Transverse colon (tissue), 3 donors: ENCODE data around the gene PNISR.

Experiments
- POLR2A ChIP-seq: fragments of 450-650 bp; IDR thresholded peaks from one replicate; pipeline ENCODE4 v1.6.1; 2016; ENCODE audit warnings: antibody characterized with exemption, mild to moderate bottlenecking, moderate library complexity
- TF ChIP-seq, protein P1 (sequence below), 5 experiments: fragments of 200-600 bp in 3 of 5; fragments of 450-650 bp in 2 of 5; sonication (generic) in 3 of 5; IDR thresholded peaks; 1 replicate in 2 of 5; 2 replicates in 3 of 5; pipeline ENCODE4 v1.5.1; 2016 to 2017; ENCODE audit warnings: antibody characterized with exemption in 5 of 5, inconsistent platforms in 3 of 5, mild to moderate bottlenecking in 2 of 5, moderate library complexity in 1 of 5

DNA sequence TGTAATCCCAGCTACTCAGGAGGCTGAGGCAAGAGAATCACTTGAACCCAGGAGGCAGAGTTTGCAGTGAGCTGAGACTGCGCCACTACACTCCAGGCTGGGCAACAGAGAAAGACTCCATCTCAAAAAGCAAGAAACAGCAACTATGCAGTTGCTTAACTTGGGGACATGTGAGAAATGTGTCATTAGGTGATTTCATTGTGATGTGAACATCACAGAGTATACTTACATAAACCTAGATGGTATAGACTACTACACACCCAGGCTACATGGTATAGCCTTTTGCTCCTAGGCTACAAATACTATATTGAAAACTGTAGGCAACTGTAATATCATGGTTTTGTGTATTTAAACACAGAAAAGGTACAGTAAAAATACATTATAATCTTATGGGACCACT lies 27.8 kb downstream of the PNISR start:
- no peak for TF ChIP-seq POLR2A
- TF ChIP-seq, protein P1, sequence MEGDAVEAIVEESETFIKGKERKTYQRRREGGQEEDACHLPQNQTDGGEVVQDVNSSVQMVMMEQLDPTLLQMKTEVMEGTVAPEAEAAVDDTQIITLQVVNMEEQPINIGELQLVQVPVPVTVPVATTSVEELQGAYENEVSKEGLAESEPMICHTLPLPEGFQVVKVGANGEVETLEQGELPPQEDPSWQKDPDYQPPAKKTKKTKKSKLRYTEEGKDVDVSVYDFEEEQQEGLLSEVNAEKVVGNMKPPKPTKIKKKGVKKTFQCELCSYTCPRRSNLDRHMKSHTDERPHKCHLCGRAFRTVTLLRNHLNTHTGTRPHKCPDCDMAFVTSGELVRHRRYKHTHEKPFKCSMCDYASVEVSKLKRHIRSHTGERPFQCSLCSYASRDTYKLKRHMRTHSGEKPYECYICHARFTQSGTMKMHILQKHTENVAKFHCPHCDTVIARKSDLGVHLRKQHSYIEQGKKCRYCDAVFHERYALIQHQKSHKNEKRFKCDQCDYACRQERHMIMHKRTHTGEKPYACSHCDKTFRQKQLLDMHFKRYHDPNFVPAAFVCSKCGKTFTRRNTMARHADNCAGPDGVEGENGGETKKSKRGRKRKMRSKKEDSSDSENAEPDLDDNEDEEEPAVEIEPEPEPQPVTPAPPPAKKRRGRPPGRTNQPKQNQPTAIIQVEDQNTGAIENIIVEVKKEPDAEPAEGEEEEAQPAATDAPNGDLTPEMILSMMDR (IDR thresholded peaks at IDR 0.05) = no peak
